Measurements from ENCODE around the gene SFT2D2.
"Not testable (repeated sequence)": the region's sequence is repeated elsewhere in the genome, so short reads cannot be mapped to it uniquely, and the experiment has no call there.

- not testable (repeated sequence) for TF ChIP-seq POLR2A (IDR thresholded peaks at IDR 0.05; ENCODE audit: low read length); GATA1 (IDR thresholded peaks at IDR 0.05; ENCODE audit: low read depth, low read length)
Observed at GRCh38 chr1:168181063-168181720, 44.6 kb upstream of the SFT2D2 start.

Measured in erythroblast (primary cell).